IMR-90 (cell line): Measurements from ENCODE around the gene SMPDL3A. TPM values are rescaled to one million over a fixed set of nuclear protein-coding genes. Genes with fewer than 3 reads are reported as not detected.

Experiments used
- ATAC-seq: fragments of 200-7000 bp; cut with Tn5 transposase; 2 replicates; pipeline ENCODE4 v1.9.1; 2020; ENCODE audit warnings: low read depth, mild to moderate bottlenecking, moderate library complexity
- BruUV-seq: library from RNA; stranded (reverse); fragments of 400-500 nt; replicated peaks from 2 replicates; lab custom pipeline; 2021; lab: Mats Ljungman, UMichigan
- CTCF ChIA-PET: fragments of 300-600 bp; formaldehyde crosslinking; extraction: SDS; loops from one replicate; lab custom pipeline; 2021; ENCODE audit warnings: antibody characterized with exemption; lab: Yijun Ruan, JAX
- POLR2A ChIA-PET: fragments of 300-600 bp; sonication (Branson Sonifier 250); formaldehyde crosslinking; loops from one replicate; lab custom pipeline; 2022; ENCODE audit warnings: antibody characterized with exemption; ENCODE audit not compliant: unreplicated experiment; lab: Charles Lee
- DNase-seq: peaks from one replicate; pipeline ENCODE4 v3.0.0; 2013
- H2AFZ ChIP-seq: replicated peaks from 2 replicates; pipeline ENCODE3; 2013; ENCODE audit warnings: low read length, mild to moderate bottlenecking; ENCODE audit not compliant: poor library complexity
- H2AK5ac ChIP-seq: 2 replicates; pipeline ENCODE4 v1.6.1; 2013; ENCODE audit warnings: low read depth, low read length, inconsistent platforms
- H2AK9ac ChIP-seq: replicated peaks from 2 replicates; pipeline ENCODE3; 2013; ENCODE audit warnings: mild to moderate bottlenecking, low read depth, low read length, moderate library complexity; ENCODE audit not compliant: poor library complexity
- H2BK120ac ChIP-seq: 2 replicates; pipeline ENCODE4 v1.6.1; 2013; ENCODE audit warnings: low read depth, low read length, inconsistent platforms
- H2BK15ac ChIP-seq: 3 replicates; pipeline ENCODE4 v1.6.1; 2013; ENCODE audit warnings: low read depth, low read length, inconsistent platforms
- H2BK20ac ChIP-seq: 2 replicates; pipeline ENCODE4 v1.6.1; 2013; ENCODE audit warnings: low read depth, mild to moderate bottlenecking, inconsistent platforms, low read length, moderate library complexity
- H2BK5ac ChIP-seq: 2 replicates; pipeline ENCODE4 v1.6.1; 2013; ENCODE audit warnings: mild to moderate bottlenecking, low read depth, low read length, inconsistent platforms; ENCODE audit not compliant: poor library complexity, severe bottlenecking
- H3K14ac ChIP-seq: replicated peaks from 2 replicates; pipeline ENCODE4 v1.6.1; 2013; ENCODE audit warnings: low read depth, low read length, inconsistent platforms
- H3K18ac ChIP-seq: 2 replicates; pipeline ENCODE4 v1.6.1; 2013; ENCODE audit warnings: low read depth, low read length, control low read depth
- H3K23ac ChIP-seq: 2 replicates; pipeline ENCODE4 v1.6.1; 2013; ENCODE audit warnings: low read depth, low read length, inconsistent platforms
- H3K27ac ChIP-seq: 2 replicates; pipeline ENCODE4 v1.5.1; 2013; ENCODE audit warnings: mild to moderate bottlenecking, control low read depth, low read length; ENCODE audit not compliant: insufficient read depth
- H3K27me3 ChIP-seq: 2 replicates; pipeline ENCODE4 v1.6.1; 2013; ENCODE audit warnings: low read length; ENCODE audit not compliant: control insufficient read depth, insufficient read depth
- H3K36me3 ChIP-seq: 2 replicates; pipeline ENCODE4 v1.6.1; 2013; ENCODE audit warnings: low read length, mixed read lengths; ENCODE audit not compliant: control insufficient read depth, insufficient read depth
- H3K4ac ChIP-seq: 2 replicates; pipeline ENCODE4 v1.6.1; 2013; ENCODE audit warnings: low read depth, low read length, inconsistent platforms
- H3K4me1 ChIP-seq: 2 replicates; pipeline ENCODE4 v1.6.1; 2013; ENCODE audit warnings: low read length, mixed read lengths; ENCODE audit not compliant: control insufficient read depth, insufficient read depth
- H3K4me2 ChIP-seq: 2 replicates; pipeline ENCODE4 v1.6.1; 2013; ENCODE audit warnings: low read depth, mild to moderate bottlenecking, control low read depth, low read length, moderate library complexity
- H3K4me3 ChIP-seq: 2 replicates; pipeline ENCODE4 v1.5.1; 2013; ENCODE audit warnings: low read depth, mild to moderate bottlenecking, control low read depth, low read length, moderate library complexity; ENCODE audit not compliant: insufficient read depth
- H3K56ac ChIP-seq: 2 replicates; pipeline ENCODE4 v1.6.1; 2013; ENCODE audit warnings: low read length, inconsistent platforms; ENCODE audit not compliant: insufficient read depth; ENCODE audit errors: extremely low read depth
- H3K79me1 ChIP-seq, 2 experiments: 2 replicates each; pipeline ENCODE4 v1.6.1; 2013; ENCODE audit warnings: low read length in 2 of 2, inconsistent platforms in 1 of 2, low read depth in 1 of 2
- H3K9ac ChIP-seq: 2 replicates; pipeline ENCODE4 v1.6.1; 2013; ENCODE audit warnings: low read depth, low read length, control low read depth
- H3K9me1 ChIP-seq: 2 replicates; pipeline ENCODE4 v1.6.1; 2013; ENCODE audit warnings: low read length, inconsistent platforms; ENCODE audit not compliant: insufficient read depth
- H3K9me3 ChIP-seq: 2 replicates; pipeline ENCODE4 v1.6.1; 2013; ENCODE audit warnings: low read length; ENCODE audit not compliant: control insufficient read depth, insufficient read depth
- H4K20me1 ChIP-seq: 2 replicates; pipeline ENCODE4 v1.6.1; 2013; ENCODE audit warnings: low read length, inconsistent platforms; ENCODE audit not compliant: insufficient read depth
- H4K5ac ChIP-seq: 2 replicates; pipeline ENCODE4 v1.6.1; 2013; ENCODE audit warnings: mild to moderate bottlenecking, low read depth, low read length, control low read depth
- H4K8ac ChIP-seq, 2 experiments: 2 replicates each; pipeline ENCODE4 v1.6.1; 2013; ENCODE audit warnings: low read depth in 2 of 2, low read length in 2 of 2, control low read depth in 1 of 2, inconsistent platforms in 1 of 2
- H4K91ac ChIP-seq: 2 replicates; pipeline ENCODE4 v1.6.1; 2013; ENCODE audit warnings: low read depth, low read length, inconsistent platforms; ENCODE audit not compliant: insufficient read depth
- CEBPB ChIP-seq: IDR thresholded peaks from 2 replicates; pipeline ENCODE4 v1.6.1; 2012; ENCODE audit warnings: low read depth, low read length, improper control_type of control experiment
- CHD1 ChIP-seq: IDR thresholded peaks from 2 replicates; pipeline ENCODE4 v1.6.1; 2012; ENCODE audit warnings: low read depth, low read length, improper control_type of control experiment
- CTCF ChIP-seq: conservative IDR thresholded peaks from 2 replicates; pipeline ENCODE4 v1.5.1; 2012; ENCODE audit warnings: mild to moderate bottlenecking, low read depth, low read length, improper control_type of control experiment
- ELK1 ChIP-seq: fragments of 150-350 bp; IDR thresholded peaks from 2 replicates; pipeline ENCODE4 v1.6.1; 2016; ENCODE audit warnings: low read depth, mild to moderate bottlenecking, low read length, moderate library complexity, borderline replicate concordance
- FOS ChIP-seq: fragments of 150-350 bp; IDR thresholded peaks from 2 replicates; pipeline ENCODE4 v1.6.1; 2016; ENCODE audit warnings: low read depth, low read length
- MAZ ChIP-seq: IDR thresholded peaks from 2 replicates; pipeline ENCODE4 v1.6.1; 2012; ENCODE audit warnings: low read depth, mild to moderate bottlenecking, low read length, improper control_type of control experiment, moderate library complexity, borderline replicate concordance
- MXI1 ChIP-seq: IDR thresholded peaks from 2 replicates; pipeline ENCODE4 v1.6.1; 2012; ENCODE audit warnings: low read depth, mild to moderate bottlenecking, low read length, moderate library complexity, borderline replicate concordance
- NFE2L2 ChIP-seq: fragments of 150-350 bp; IDR thresholded peaks from 2 replicates; pipeline ENCODE4 v1.6.1; 2016; ENCODE audit warnings: low read depth, mild to moderate bottlenecking, low read length
- POLR2A ChIP-seq: IDR thresholded peaks from 2 replicates; pipeline ENCODE4 v1.6.1; 2012; ENCODE audit warnings: mild to moderate bottlenecking, low read depth, low read length
- RAD21 ChIP-seq: IDR thresholded peaks from 2 replicates; pipeline ENCODE4 v1.6.1; 2012; ENCODE audit warnings: low read length, improper control_type of control experiment
- RCOR1 ChIP-seq: IDR thresholded peaks from 2 replicates; pipeline ENCODE4 v1.6.1; 2012; ENCODE audit warnings: mild to moderate bottlenecking, low read length, improper control_type of control experiment; ENCODE audit not compliant: insufficient replicate concordance
- SMC3 ChIP-seq: fragments of 150-350 bp; IDR thresholded peaks from 2 replicates; pipeline ENCODE4 v1.6.1; 2016; ENCODE audit warnings: low read depth, mild to moderate bottlenecking, antibody characterized with exemption, low read length, moderate library complexity
- WGBS, 2 experiments: methylation state at CpG; one replicate each; pipeline versions ENCODE4 v1.1.5 to v1.1.7; 2013; ENCODE audit warnings: missing lambda C conversion rate in 2 of 2; ENCODE audit not compliant: insufficient read length in 1 of 2; ENCODE audit errors: extremely low coverage in 2 of 2; 5-methylcytosine and 5-hydroxymethylcytosine counted together
- dilution Hi-C: fragments of 300-500 bp; cut with HindIII; formaldehyde crosslinking; loops from one replicate; pipeline ENCODE4 v1.14.3; 2018; ENCODE audit warnings: low sequenced_read_pairs; ENCODE audit not compliant: unreplicated experiment
- in situ Hi-C: fragments of 300-500 bp; cut with MboI; formaldehyde crosslinking; loops from 3 replicates; pipeline ENCODE4 v1.14.3; 2019; ENCODE audit warnings: low sequenced_read_pairs, inconsistent platforms, mixed read lengths
- intact Hi-C: fragments of 100-400 bp; cut with micrococcal nuclease; formaldehyde crosslinking; loops from 2 replicates; pipeline ENCODE4 v1.10.0; 2022
- polyA plus RNA-seq, 3 experiments: library from polyadenylated mRNA; depleted of rRNA; stranded (reverse); fragments of >200 nt; gene quantifications; 2 replicates each; pipeline ENCODE4 v1.2.3, GENCODE V29; 2012; ENCODE audit warnings: low replicate concordance in 1 of 3
- total RNA-seq: library from RNA; depleted of rRNA; stranded (reverse); fragments of >200 nt; gene quantifications from 2 replicates; pipeline ENCODE4 v1.2.3, GENCODE V29; 2012

The SMPDL3A gene
- total and polyA plus RNA-seq, 2 of the 4 experiments (the other 2 are of a cell fraction): 9.9 to 14.2 TPM

- TF ChIP-seq CEBPB (no peak), POLR2A (no peak)
Measured at GRCh38 chr6:122838060-122838780, 49.2 kb downstream of the SMPDL3A start (continued).

GRCh38 chr6:122839472-122839871 lies 50.4 kb downstream of the SMPDL3A start:
- DNase-seq: peak; percentile 50
- no TSS peak for BruUV-seq
- Histone ChIP-seq H2BK15ac (no peak overlapping the region), H2BK20ac (no peak overlapping the region), H4K5ac (no peak overlapping the region), H3K23ac (no peak overlapping the region), H4K20me1 (no peaks in the 10 kb centered on the region), H2BK120ac (no peak overlapping the region), H2AK5ac (no peak overlapping the region), H3K9me3 (no peaks in the 10 kb centered on the region), H3K4ac (no peak overlapping the region), H3K27ac (no peak overlapping the region), H3K4me3 (no peak overlapping the region), H2BK5ac (no peak overlapping the region), H3K56ac (no peak overlapping the region), H3K14ac (no peak overlapping the region), H3K9me1 (no peaks in the 10 kb centered on the region), H3K18ac (no peak overlapping the region), H3K4me2 (no peak overlapping the region), H3K9ac (no peak overlapping the region), H4K8ac (no peak overlapping the region), H2AK9ac (no peak overlapping the region), H3K79me1 (no peaks in the 10 kb centered on the region), H3K36me3 (no peaks in the 10 kb centered on the region), H2AFZ (no peak overlapping the region), H4K91ac (no peak overlapping the region), H3K27me3 (no peaks in the 10 kb centered on the region), H3K4me1 (no peaks in the 10 kb centered on the region)
- intact Hi-C loops (loop anchor here (1.0 to 5.0 kb wide), 4 partner anchors 50 to 347 kb away; partner anchors contain the start of gene SMPDL3A), in situ Hi-C loops (loop anchor here (5.0 to 10.0 kb wide), 2 partner anchors 102 to 345 kb away; no protein-coding TSS in a partner anchor), dilution Hi-C loops (no loop called here)
- WGBS, 2 experiments: no CpG with 5 or more reads among the region's 1 CpG
- ATAC-seq: peak; percentile 96
- POLR2A ChIA-PET: interaction anchor here (1.1 to 1.4 kb wide), 2 partner anchors 50 to 109 kb away, joined by 3 read pairs; partner anchors contain the start of gene SMPDL3A
- CTCF ChIA-PET: interaction anchor here (0.6 to 2.7 kb wide), 17 partner anchors 9 to 128 kb away, joined by 3 to 53 read pairs (median 6); partner anchors contain the start of gene SMPDL3A
- TF ChIP-seq SMC3 (peak; percentile 88), MXI1 (no peak), ELK1 (no peak), CTCF (peak; percentile 79), CHD1 (no peak), MAZ (no peak), RCOR1 (no peak), FOS (no peak), NFE2L2 (no peak), RAD21 (peak; percentile 67)
